Heart right ventricle (tissue), 16 donors: Measurements from ENCODE around the gene EIF4E2. TPM values are rescaled to one million over a fixed set of nuclear protein-coding genes. Genes with fewer than 3 reads are reported as not detected.

ENCODE experiments used
- ATAC-seq, 8 donors: fragments of 200-7000 bp; cut with Tn5 transposase; one replicate each; pipeline ENCODE4 v1.9.1; 2020; ENCODE audit warnings: mild to moderate bottlenecking in 8 of 8, moderate library complexity in 8 of 8, moderate number of reproducible peaks in 1 of 8
- DNase-seq, 2 donors: peaks; one replicate each; pipeline ENCODE4 v3.0.0-alpha.2; 2020
- H3K27ac ChIP-seq, 10 donors: fragments of 200-600 bp; sonication (generic) in 2 of 10; one replicate each; pipeline versions ENCODE4 v1.5.0 to v1.8.0; 2020 to 2022; ENCODE audit warnings: mild to moderate bottlenecking in 3 of 10
- H3K27me3 ChIP-seq, 7 donors: fragments of 200-600 bp; one replicate each; pipeline ENCODE4 v1.8.0; 2021 to 2022; ENCODE audit warnings: mild to moderate bottlenecking in 2 of 7
- H3K36me3 ChIP-seq, 9 donors: fragments of 200-600 bp; sonication (generic) in 1 of 9; one replicate each; pipeline versions ENCODE4 v1.5.0 to v1.8.0; 2020 to 2022; ENCODE audit warnings: mild to moderate bottlenecking in 2 of 9
- H3K4me1 ChIP-seq, 9 donors: fragments of 200-600 bp; sonication (generic) in 1 of 9; one replicate each; pipeline versions ENCODE4 v1.5.0 to v1.8.0; 2020 to 2022; ENCODE audit warnings: mild to moderate bottlenecking in 4 of 9
- H3K4me3 ChIP-seq, 10 donors: fragments of 200-600 bp; sonication (generic) in 2 of 10; one replicate each; pipeline versions ENCODE4 v1.5.0 to v1.8.0; 2020 to 2022; ENCODE audit warnings: mild to moderate bottlenecking in 7 of 10, moderate library complexity in 2 of 10
- H3K9me3 ChIP-seq, 11 donors: fragments of 200-600 bp in 10 of 11; sonication (generic) in 2 of 11; one replicate each; pipeline versions ENCODE4 v1.5.0 to v1.8.0; 2013 to 2022; ENCODE audit warnings: mild to moderate bottlenecking in 2 of 11, control low read depth in 1 of 11, moderate library complexity in 1 of 11
- WGBS, 2 donors: extraction: QIAGEN DNeasy Blood & Tissue Kit; methylation state at CpG; one replicate each; pipeline ENCODE4 v1.1.7; 2013; ENCODE audit warnings: inconsistent platforms in 1 of 2; 5-methylcytosine and 5-hydroxymethylcytosine counted together
- intact Hi-C, 10 donors: fragments of 100-400 bp; cut with DNase I; formaldehyde crosslinking; loops; one replicate each; pipeline versions ENCODE4 v1.11.1 to v1.14.2; 2022
- polyA plus RNA-seq, 2 donors: library from polyadenylated mRNA; stranded (reverse); fragments of 200-250 nt; gene quantifications; one replicate each; pipeline ENCODE4 v1.2.3, GENCODE V29; 2013
- total RNA-seq, 10 donors: library from RNA; stranded (reverse); fragmentation: NEBNext Ultra II Directional in 3 of 10; extraction: Animal tissue kit (Norgen Biotek cat#: 25700) in 3 of 10; gene quantifications; one replicate each; pipeline versions ENCODE4 v1.2.1 to v1.2.4, GENCODE V29; 2021 to 2023
- TF ChIP-seq, protein P1 (sequence below), 9 donors: fragments of 200-600 bp; sonication (generic) in 2 of 9; IDR thresholded peaks; one replicate each; pipeline versions ENCODE4 v1.5.0 to v1.8.0; 2021 to 2022; ENCODE audit warnings: antibody characterized with exemption in 9 of 9, mild to moderate bottlenecking in 5 of 9, moderate library complexity in 1 of 9
- donor health status: Arrhythmogenic right ventricular cardiomyopathy.
- donor health status: ischemic (EF 13 %, LVEDD 7.1; RV severe dilation, severe dysfunction).
- donor health status: healthy with polysubstance abuse.
- donor health status: DM: no; HTN: yes; CAD: no.
- donor health status: DM: no; HTN: no; CAD: no.
- donor health status: ischemic (EF 25% LVEDD 6.9; RV normal size, moderate dysfunction).
- donor health status: ischemic (EF 25% LVEDD 5.7; RV mildly dilated, moderate dysfunction).
- donor health status: healthy.
- donor health status: DM: yes; HTN: yes; CAD: no.
- donor health status: Ischemic cardiomyopathy.
- donor health status: ischemic (EF 35%, LVEDD 5.7; RV mildly dilated, moderate dysfunction).
- donor health status: nonischemic (EF 11% LVEDD 7.7; RV severe dilation, severe dysfunction).
- donor health status: DM: yes; HTN: yes; CAD: no.
- donor health status: PGD.
- donor health status: ischemic (EF 29% LVEDD 5.4; RV normal size, mild dysfunction).
- donor health status: nonischemic (EF 23%, LVEDD 6.1; RV moderate dilation, normal function).

Gene EIF4E2
- total and polyA plus RNA-seq, 12 donors = 30.3 to 58.1 (median 40.2) TPM

DNA sequence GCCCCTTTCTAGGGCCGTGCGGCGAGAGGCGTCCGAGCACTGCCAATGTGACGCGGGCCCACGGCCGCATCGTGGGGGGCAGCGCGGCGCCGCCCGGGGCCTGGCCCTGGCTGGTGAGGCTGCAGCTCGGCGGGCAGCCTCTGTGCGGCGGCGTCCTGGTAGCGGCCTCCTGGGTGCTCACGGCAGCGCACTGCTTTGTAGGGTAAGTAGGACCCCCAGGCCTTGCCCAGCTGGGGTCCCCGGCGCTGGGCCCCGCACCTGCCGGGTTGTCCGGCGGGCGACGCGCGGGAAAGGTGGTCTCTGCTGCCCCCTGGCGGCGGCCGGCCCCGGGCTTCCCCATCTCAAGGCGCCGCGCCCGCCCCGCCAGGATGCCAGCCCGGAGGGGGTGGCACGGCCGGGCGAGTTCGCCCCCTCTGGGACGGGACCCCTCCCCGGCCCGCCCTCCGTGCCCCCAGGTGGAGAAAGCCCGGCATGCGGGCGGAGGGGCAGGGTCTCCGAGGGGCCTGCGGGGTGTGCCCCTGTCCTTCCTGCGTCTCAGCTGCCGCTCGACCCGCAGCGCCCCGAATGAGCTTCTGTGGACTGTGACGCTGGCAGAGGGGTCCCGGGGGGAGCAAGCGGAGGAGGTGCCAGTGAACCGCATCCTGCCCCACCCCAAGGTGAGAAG lies 28.4 kb upstream of the EIF4E2 start:
- intact Hi-C loops = loop anchor here (2.0 to 10.0 kb wide), 8 partner anchors 75 to 617 kb away; no protein-coding TSS in a partner anchor
- DNase-seq = peak; percentile 22 to 67
- peaks cover 5 to 39% (median 31%) of the 10 kb centered on the region in 9 donors for H3K4me1 ChIP-seq
- ATAC-seq = peak in 6 of 8 donors; percentile 33 to 68 (median 52)
- H3K9me3 ChIP-seq = no peaks in the 10 kb centered on the region
- no peak overlapping the region for H3K27ac ChIP-seq
- H3K27me3 ChIP-seq = peaks cover 20 to 85% (median 80%) of the 10 kb centered on the region in 7 donors
- WGBS, 2 donors = 5 to 6% methylated on average over 55 to 66 of the region's 66 CpGs
- TF ChIP-seq, protein P1, sequence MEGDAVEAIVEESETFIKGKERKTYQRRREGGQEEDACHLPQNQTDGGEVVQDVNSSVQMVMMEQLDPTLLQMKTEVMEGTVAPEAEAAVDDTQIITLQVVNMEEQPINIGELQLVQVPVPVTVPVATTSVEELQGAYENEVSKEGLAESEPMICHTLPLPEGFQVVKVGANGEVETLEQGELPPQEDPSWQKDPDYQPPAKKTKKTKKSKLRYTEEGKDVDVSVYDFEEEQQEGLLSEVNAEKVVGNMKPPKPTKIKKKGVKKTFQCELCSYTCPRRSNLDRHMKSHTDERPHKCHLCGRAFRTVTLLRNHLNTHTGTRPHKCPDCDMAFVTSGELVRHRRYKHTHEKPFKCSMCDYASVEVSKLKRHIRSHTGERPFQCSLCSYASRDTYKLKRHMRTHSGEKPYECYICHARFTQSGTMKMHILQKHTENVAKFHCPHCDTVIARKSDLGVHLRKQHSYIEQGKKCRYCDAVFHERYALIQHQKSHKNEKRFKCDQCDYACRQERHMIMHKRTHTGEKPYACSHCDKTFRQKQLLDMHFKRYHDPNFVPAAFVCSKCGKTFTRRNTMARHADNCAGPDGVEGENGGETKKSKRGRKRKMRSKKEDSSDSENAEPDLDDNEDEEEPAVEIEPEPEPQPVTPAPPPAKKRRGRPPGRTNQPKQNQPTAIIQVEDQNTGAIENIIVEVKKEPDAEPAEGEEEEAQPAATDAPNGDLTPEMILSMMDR (IDR thresholded peaks at IDR 0.05) = peak; percentile 81 to 95 (median 92)
- H3K36me3 ChIP-seq = no peaks in the 10 kb centered on the region
- peak overlapping the region in 9 of 10 donors; percentile 15 to 38 (median 23) for H3K4me3 ChIP-seq

DNA sequence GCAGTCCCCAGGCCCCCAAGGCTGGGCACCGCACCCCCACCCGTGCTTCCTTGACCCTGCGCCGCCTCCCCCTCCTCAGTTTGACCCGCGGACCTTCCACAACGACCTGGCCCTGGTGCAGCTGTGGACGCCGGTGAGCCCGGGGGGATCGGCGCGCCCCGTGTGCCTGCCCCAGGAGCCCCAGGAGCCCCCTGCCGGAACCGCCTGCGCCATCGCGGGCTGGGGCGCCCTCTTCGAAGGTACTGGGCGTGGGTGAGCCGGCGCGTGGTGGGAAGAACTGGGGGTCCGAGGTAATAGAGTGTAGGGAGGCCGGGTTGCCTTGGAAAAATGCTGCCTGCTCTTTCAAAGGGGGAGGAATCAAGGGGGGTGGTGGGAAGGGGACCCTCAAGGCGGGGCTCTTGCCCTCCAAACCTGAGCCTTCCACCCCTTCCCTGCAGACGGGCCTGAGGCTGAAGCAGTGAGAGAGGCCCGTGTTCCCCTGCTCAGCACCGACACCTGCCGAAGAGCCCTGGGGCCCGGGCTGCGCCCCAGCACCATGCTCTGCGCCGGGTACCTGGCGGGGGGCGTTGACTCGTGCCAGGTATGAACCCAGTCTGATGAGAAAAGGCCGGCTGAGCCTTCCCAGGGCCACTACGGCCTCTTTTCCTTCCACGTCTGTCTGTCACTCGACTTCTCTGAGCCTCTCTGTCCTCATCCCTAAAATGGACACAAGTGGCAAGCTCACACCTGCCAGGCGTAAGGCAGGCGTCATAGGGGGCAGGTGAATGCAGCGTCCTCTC lies 27.7 kb upstream of the EIF4E2 start:
- no peak for DNase-seq

DNA sequence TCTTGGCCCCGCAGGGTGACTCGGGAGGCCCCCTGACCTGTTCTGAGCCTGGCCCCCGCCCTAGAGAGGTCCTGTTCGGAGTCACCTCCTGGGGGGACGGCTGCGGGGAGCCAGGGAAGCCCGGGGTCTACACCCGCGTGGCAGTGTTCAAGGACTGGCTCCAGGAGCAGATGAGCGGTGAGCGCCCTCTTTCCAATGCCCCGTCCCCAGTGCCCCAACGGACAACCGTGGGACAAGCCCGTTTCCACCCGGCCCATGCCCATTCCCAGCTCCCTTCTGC lies 27.1 kb upstream of the EIF4E2 start:
- Histone ChIP-seq H3K4me1 (peaks cover 5 to 39% (median 31%) of the 10 kb centered on the region in 9 donors), H3K27me3 (peaks cover 20 to 80% (median 75%) of the 10 kb centered on the region in 7 donors), H3K36me3 (no peaks in the 10 kb centered on the region), H3K4me3 (peak overlapping the region in 8 of 10 donors; percentile 37 to 48 (median 43)), H3K27ac (no peak overlapping the region), H3K9me3 (no peaks in the 10 kb centered on the region)
- peak in 1 of 8 donors; percentile 1 for ATAC-seq
- intact Hi-C loops = loop anchor here (2.0 to 10.0 kb wide), 8 partner anchors 76 to 619 kb away; no protein-coding TSS in a partner anchor
- DNase-seq = no peak
- 10 to 14% methylated on average over 16 of the region's 16 CpGs for WGBS, 2 donors
- TF ChIP-seq, protein P1 (IDR thresholded peaks at IDR 0.05) = no peak

More for the DNA sequence above, 27.7 kb upstream of the EIF4E2 start:
- peaks cover 5 to 39% (median 31%) of the 10 kb centered on the region in 9 donors for H3K4me1 ChIP-seq
- no peak overlapping the region for H3K27ac ChIP-seq
- no peaks in the 10 kb centered on the region for H3K36me3 ChIP-seq
- peaks cover 20 to 82% (median 80%) of the 10 kb centered on the region in 7 donors for H3K27me3 ChIP-seq
- H3K4me3 ChIP-seq = peak overlapping the region in 5 of 10 donors; percentile 15 to 36 (median 21)
- intact Hi-C loops = loop anchor here (2.0 to 10.0 kb wide), 8 partner anchors 76 to 618 kb away; no protein-coding TSS in a partner anchor
- WGBS, 2 donors = 20 to 24% methylated on average over 46 of the region's 46 CpGs
- ATAC-seq = no peak
- TF ChIP-seq, protein P1 (IDR thresholded peaks at IDR 0.05) = no peak
- H3K9me3 ChIP-seq = no peaks in the 10 kb centered on the region
